Skeletal muscle tissue (tissue), 4 donors: ENCODE results near the gene MKRN2OS. TPM values are rescaled to one million over a fixed set of nuclear protein-coding genes. Genes with fewer than 3 reads are reported as not detected.

Experiments used
- H3K27ac ChIP-seq: one replicate; pipeline ENCODE4 v1.7.0; 2013; ENCODE audit warnings: mild to moderate bottlenecking, low read depth, low read length, inconsistent platforms
- H3K27me3 ChIP-seq, 3 donors: one replicate each; pipeline ENCODE4 v1.7.0; 2013; ENCODE audit warnings: low read length in 3 of 3; ENCODE audit not compliant: control insufficient read depth in 3 of 3, insufficient read depth in 3 of 3
- H3K36me3 ChIP-seq, 3 donors: one replicate each; pipeline ENCODE4 v1.7.0; 2013; ENCODE audit warnings: low read length in 3 of 3; ENCODE audit not compliant: control insufficient read depth in 3 of 3, insufficient read depth in 3 of 3
- H3K4me1 ChIP-seq, 3 donors: one replicate each; pipeline ENCODE4 v1.7.0; 2013; ENCODE audit warnings: low read length in 3 of 3, mild to moderate bottlenecking in 3 of 3; ENCODE audit not compliant: control insufficient read depth in 3 of 3, insufficient read depth in 3 of 3
- H3K4me3 ChIP-seq, 3 donors: one replicate each; pipeline ENCODE4 v1.7.0; 2013; ENCODE audit warnings: low read length in 3 of 3
- H3K9ac ChIP-seq, 3 donors: one replicate each; pipeline ENCODE4 v1.7.0; 2013; ENCODE audit warnings: low read length in 3 of 3, mild to moderate bottlenecking in 3 of 3, moderate library complexity in 2 of 3, low read depth in 1 of 3
- H3K9me3 ChIP-seq, 3 donors: one replicate each; pipeline ENCODE4 v1.7.0; 2013; ENCODE audit warnings: low read length in 3 of 3; ENCODE audit not compliant: control insufficient read depth in 3 of 3
- total RNA-seq: library from RNA; depleted of rRNA; stranded (reverse); fragments of >200 nt; gene quantifications from one replicate; pipeline ENCODE4 v1.2.3, GENCODE V29; 2014
- donor health status: Osteomylitis.

The MKRN2OS gene
- total RNA-seq, 1 donor from 2014 or later, result not detected

DNA sequence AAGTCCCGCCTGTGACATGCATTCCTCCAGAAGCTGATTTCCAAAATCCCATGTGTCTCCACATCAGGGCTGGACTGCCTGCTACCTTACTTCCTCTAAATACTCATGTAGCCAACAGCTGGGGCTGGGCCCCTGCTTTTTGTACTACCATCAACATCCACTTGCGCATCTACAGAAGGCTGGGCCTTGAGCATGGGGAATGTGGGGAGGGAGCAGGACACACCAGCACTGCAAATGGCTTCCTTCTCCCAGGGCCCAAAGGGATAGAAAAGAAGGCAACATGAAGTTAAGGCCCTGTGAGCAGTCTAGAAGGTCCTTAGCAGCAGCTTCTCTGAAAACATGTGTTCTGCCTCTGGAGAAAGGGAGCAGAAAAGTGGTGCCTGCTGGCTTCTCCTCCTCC lies 38.8 kb upstream of the MKRN2OS start:
- H3K36me3 ChIP-seq, result peaks cover 54 to 82% (median 56%) of the 10 kb centered on the region in 3 donors
- H3K9ac ChIP-seq, result peak overlapping the region in 1 of 3 donors; percentile 9
- H3K4me3 ChIP-seq, result no peak overlapping the region
- H3K27ac ChIP-seq, result no peak overlapping the region
- peaks cover 25 to 31% (median 25%) of the 10 kb centered on the region in 3 donors for H3K4me1 ChIP-seq
- no peaks in the 10 kb centered on the region for H3K27me3 ChIP-seq
- H3K9me3 ChIP-seq, result no peaks in the 10 kb centered on the region

GRCh38 chr3:12583280-12583679 lies 38.0 kb upstream of the MKRN2OS start:
- H3K36me3 ChIP-seq, result peaks cover 54 to 80% (median 56%) of the 10 kb centered on the region in 3 donors
- no peak overlapping the region for H3K9ac ChIP-seq
- peaks cover 17 to 24% (median 18%) of the 10 kb centered on the region in 3 donors for H3K4me1 ChIP-seq
- H3K9me3 ChIP-seq, result no peaks in the 10 kb centered on the region
- H3K4me3 ChIP-seq, result no peak overlapping the region
- H3K27ac ChIP-seq, result no peak overlapping the region
- no peaks in the 10 kb centered on the region for H3K27me3 ChIP-seq

DNA sequence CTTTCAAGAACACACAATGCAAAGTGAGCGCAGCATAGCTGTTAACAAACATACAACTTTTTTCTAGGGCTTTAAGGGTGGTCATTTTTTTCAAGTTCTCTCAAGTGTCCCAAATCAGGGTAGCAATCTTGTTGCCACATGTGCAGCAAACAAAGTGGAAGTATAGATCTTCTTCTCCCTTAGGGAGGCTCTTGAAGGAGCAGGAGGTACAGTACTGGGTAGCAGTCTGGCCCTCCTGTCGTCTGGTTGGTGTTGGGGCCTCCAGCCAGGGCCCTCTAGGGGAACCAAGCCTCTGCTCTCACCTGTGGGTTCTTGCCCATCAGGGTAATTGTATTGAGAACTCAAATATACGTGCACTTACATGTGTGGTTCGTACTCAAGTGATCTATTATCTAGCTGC lies 37.4 kb upstream of the MKRN2OS start:
- H3K27ac ChIP-seq, result no peak overlapping the region
- no peak overlapping the region for H3K4me3 ChIP-seq
- H3K27me3 ChIP-seq, result no peaks in the 10 kb centered on the region
- peaks cover 58 to 81% (median 60%) of the 10 kb centered on the region in 3 donors for H3K36me3 ChIP-seq
- H3K4me1 ChIP-seq, result peaks cover 12 to 20% (median 15%) of the 10 kb centered on the region in 3 donors
- H3K9ac ChIP-seq, result no peak overlapping the region
- H3K9me3 ChIP-seq, result no peaks in the 10 kb centered on the region

DNA sequence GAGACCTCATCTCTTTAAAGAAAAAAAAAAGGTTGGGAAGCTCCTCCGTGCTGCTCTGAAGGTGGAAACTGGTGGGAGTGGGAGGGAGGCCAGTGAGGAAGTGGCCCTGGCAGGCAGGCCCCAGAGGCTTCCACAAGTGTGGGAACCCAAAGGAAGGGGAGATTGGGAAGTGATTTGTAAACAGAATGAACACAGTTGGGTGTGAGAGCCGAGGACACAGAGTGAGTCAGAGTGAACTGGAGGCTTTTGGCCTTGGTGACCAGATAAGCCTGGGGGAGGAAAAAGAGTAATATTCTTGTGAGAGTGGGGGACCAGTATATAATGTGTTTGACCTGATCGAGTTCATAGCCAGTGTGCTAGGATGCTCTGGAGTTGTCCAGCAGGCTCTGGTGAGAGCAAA lies 34.6 kb upstream of the MKRN2OS start:
- Histone ChIP-seq H3K9me3 (no peaks in the 10 kb centered on the region), H3K27ac (no peak overlapping the region), H3K27me3 (no peaks in the 10 kb centered on the region), H3K4me3 (no peak overlapping the region), H3K9ac (no peak overlapping the region), H3K4me1 (peaks cover 0 to 4% (median 0%) of the 10 kb centered on the region in 3 donors), H3K36me3 (peaks cover 65 to 85% (median 72%) of the 10 kb centered on the region in 3 donors)

DNA sequence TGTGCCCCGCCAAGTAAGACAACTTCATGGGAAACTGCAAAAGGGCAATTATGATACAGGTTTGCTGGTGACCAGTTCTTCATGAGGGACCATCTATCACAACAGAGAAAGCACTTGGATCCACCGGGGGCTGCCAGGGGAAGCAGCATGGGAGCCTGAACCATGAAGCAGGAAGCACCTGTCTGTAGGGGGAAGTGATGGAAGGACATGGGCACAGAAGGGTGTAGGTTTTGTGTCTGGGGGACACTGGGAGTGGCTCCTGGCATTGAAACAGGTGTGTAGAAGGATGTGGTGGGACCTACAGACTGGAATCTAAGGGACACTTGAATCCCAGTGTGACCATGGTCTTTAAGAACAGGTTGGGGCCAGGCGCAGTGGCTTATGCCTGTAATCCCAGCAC lies 34.2 kb upstream of the MKRN2OS start:
- Histone ChIP-seq H3K9me3 (no peaks in the 10 kb centered on the region), H3K9ac (no peak overlapping the region), H3K36me3 (peaks cover 66 to 85% (median 72%) of the 10 kb centered on the region in 3 donors), H3K4me3 (no peak overlapping the region), H3K4me1 (peaks cover 0 to 5% (median 0%) of the 10 kb centered on the region in 3 donors), H3K27me3 (no peaks in the 10 kb centered on the region), H3K27ac (no peak overlapping the region)

DNA sequence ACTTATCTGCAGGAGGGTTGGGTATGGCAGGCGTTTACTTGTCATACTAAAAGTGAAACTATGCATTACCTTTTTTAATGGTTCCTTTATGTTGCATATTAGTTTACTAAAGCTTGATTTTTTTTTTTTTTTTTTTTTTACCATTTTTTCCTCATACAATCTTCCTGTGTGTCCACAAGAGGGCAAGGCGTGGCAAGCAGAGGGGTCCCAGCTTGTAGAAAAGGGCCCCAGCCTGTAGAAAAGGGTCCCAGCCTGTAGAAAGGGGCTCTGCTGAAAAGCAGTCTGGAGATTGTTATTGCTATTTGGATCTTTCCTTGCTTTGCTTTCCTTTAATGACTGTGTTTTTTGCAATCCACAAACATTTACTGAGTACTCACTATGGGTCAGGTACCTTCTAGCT lies 33.4 kb upstream of the MKRN2OS start:
- Histone ChIP-seq H3K36me3 (peaks cover 66 to 85% (median 72%) of the 10 kb centered on the region in 3 donors), H3K27ac (no peak overlapping the region), H3K4me3 (no peak overlapping the region), H3K4me1 (peaks cover 0 to 3% (median 0%) of the 10 kb centered on the region in 3 donors), H3K9me3 (no peaks in the 10 kb centered on the region), H3K27me3 (no peaks in the 10 kb centered on the region), H3K9ac (peak overlapping the region in 1 of 3 donors; percentile 21)

DNA sequence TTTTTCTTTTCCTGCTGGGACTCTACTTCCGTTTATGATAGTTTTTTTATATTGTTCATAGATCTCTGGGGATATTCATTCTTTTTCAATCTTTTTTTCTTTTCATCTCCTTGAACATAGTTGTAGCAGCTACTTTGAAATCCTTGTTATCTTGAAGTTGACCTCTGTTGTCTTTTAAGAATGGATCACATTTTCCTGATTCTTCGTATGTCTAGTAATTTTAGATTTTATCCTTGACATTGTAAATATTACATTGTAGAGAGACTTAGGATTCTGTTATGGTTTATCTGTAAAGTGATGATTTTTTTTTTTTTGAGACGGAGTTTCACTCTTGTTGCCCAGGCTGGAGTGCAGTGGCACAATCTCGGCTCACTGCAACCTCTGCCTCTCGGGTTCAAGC lies 32.1 kb upstream of the MKRN2OS start:
- Histone ChIP-seq H3K36me3 (peaks cover 64 to 81% (median 73%) of the 10 kb centered on the region in 3 donors), H3K4me1 (peaks cover 0 to 3% (median 0%) of the 10 kb centered on the region in 3 donors), H3K9me3 (no peaks in the 10 kb centered on the region), H3K9ac (no peak overlapping the region), H3K27me3 (no peaks in the 10 kb centered on the region), H3K27ac (no peak overlapping the region), H3K4me3 (no peak overlapping the region)

DNA sequence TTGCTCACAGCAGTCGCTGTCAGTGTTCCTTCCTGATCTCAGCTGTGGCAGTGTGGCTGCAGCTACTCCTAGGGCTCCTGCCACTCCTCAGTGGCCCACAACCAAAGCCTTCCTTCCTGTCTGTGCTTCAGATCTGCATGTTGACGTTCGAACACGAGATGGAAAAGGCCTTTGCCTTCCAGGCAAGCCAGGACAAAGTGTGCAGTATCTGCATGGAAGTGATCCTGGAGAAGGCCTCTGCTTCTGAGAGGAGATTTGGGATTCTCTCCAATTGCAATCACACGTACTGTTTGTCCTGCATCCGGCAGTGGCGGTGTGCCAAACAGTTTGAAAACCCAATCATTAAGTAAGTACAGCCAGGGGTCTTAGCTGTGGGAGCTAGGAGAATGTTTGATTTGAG lies 29.4 kb upstream of the MKRN2OS start:
- Histone ChIP-seq H3K36me3 (peaks cover 65 to 86% (median 75%) of the 10 kb centered on the region in 3 donors), H3K27me3 (no peaks in the 10 kb centered on the region), H3K4me3 (no peak overlapping the region), H3K9ac (no peak overlapping the region), H3K9me3 (no peaks in the 10 kb centered on the region), H3K27ac (no peak overlapping the region), H3K4me1 (peaks cover 0 to 3% (median 0%) of the 10 kb centered on the region in 3 donors)

- Histone ChIP-seq H3K9ac (no peak overlapping the region), H3K9me3 (no peaks in the 10 kb centered on the region), H3K4me1 (peaks cover 0 to 3% (median 0%) of the 10 kb centered on the region in 3 donors), H3K36me3 (peaks cover 68 to 86% (median 74%) of the 10 kb centered on the region in 3 donors), H3K4me3 (no peak overlapping the region), H3K27me3 (no peaks in the 10 kb centered on the region), H3K27ac (no peak overlapping the region)
Measured at GRCh38 chr3:12574131-12574530, 28.8 kb upstream of the MKRN2OS start.

DNA sequence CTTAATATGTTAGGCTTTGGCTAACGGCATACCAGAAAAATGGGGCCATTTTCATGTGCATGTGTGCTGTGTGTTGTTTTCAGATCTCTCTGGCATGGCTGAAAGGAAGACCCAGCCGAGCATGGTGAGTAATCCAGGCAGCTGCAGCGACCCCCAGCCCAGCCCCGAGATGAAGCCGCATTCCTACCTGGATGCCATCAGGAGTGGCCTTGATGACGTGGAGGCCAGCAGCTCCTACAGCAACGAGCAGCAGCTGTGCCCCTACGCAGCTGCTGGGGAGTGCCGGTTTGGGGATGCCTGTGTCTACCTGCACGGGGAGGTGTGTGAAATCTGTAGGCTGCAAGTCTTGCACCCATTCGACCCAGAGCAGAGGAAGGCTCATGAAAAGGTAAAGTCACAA lies 26.7 kb upstream of the MKRN2OS start:
- Histone ChIP-seq H3K36me3 (peaks cover 63 to 69% (median 68%) of the 10 kb centered on the region in 3 donors), H3K9ac (no peak overlapping the region), H3K4me1 (peaks cover 0 to 3% (median 3%) of the 10 kb centered on the region in 3 donors), H3K9me3 (no peaks in the 10 kb centered on the region), H3K4me3 (no peak overlapping the region), H3K27me3 (no peaks in the 10 kb centered on the region), H3K27ac (no peak overlapping the region)
